Testis (tissue), 3 donors: ENCODE results near the gene MAP7D1. TPM values are rescaled to one million over a fixed set of nuclear protein-coding genes. Genes with fewer than 3 reads are reported as not detected.
A peak's percentile ranks its signal among the peaks of the same experiment; 100 is the strongest.

Experiments
- DNase-seq: peaks from one replicate; pipeline ENCODE4 v3.0.0-alpha.2; 2019
- H3K27ac ChIP-seq, 2 donors: fragments of 200-600 bp; sonication (generic); one replicate each; pipeline ENCODE4 v1.5.1; 2019
- H3K27me3 ChIP-seq: fragments of 200-600 bp; sonication (generic); one replicate; pipeline ENCODE4 v1.5.1; 2019
- H3K36me3 ChIP-seq: fragments of 200-600 bp; sonication (generic); one replicate; pipeline ENCODE4 v1.5.1; 2017; ENCODE audit warnings: low read depth; ENCODE audit errors: missing control alignments
- H3K4me1 ChIP-seq: fragments of 200-600 bp; sonication (generic); one replicate; pipeline ENCODE4 v1.5.1; 2019
- H3K4me3 ChIP-seq, 2 donors: fragments of 200-600 bp; sonication (generic); one replicate each; pipeline ENCODE4 v1.5.1; 2017 to 2019
- H3K9me3 ChIP-seq: fragments of 200-600 bp; sonication (generic); one replicate; pipeline ENCODE4 v1.5.1; 2017
- POLR2A ChIP-seq: fragments of 450-650 bp; IDR thresholded peaks from one replicate; pipeline ENCODE4 v1.6.1; 2017; ENCODE audit warnings: antibody characterized with exemption, mild to moderate bottlenecking, moderate library complexity
- WGBS, 2 donors: methylation state at CpG; one replicate each; pipeline ENCODE4 v1.1.5; 2018; 5-methylcytosine and 5-hydroxymethylcytosine counted together
- intact Hi-C: fragments of 100-400 bp; cut with DNase I; formaldehyde crosslinking; loops from one replicate; pipeline ENCODE4 v1.15.1; 2023; ENCODE audit warnings: low total_unique reads
- polyA plus RNA-seq: library from polyadenylated mRNA; stranded (reverse); fragments of 350-450 nt; fragmentation: Illumina TruSeq; extraction: RNeasy Lipid Tissue Mini Kit (QIAGEN cat#74804); gene quantifications from one replicate; pipeline ENCODE4 v1.2.3, GENCODE V29; 2014; ENCODE audit warnings: low read depth, low replicate concordance; ENCODE audit not compliant: insufficient read depth
- total RNA-seq, 2 donors: library from RNA; depleted of rRNA; stranded (reverse); fragments of >200 nt; gene quantifications; one replicate each; pipeline ENCODE4 v1.2.3, GENCODE V29; 2016
- TF ChIP-seq, protein P1 (sequence below), 3 experiments: fragments of 450-650 bp in 2 of 3; fragments of 200-600 bp in 1 of 3; sonication (generic) in 1 of 3; IDR thresholded peaks; one replicate each; pipeline ENCODE4 v1.5.1; 2016 to 2019; ENCODE audit warnings: antibody characterized with exemption in 3 of 3, mild to moderate bottlenecking in 2 of 3, moderate library complexity in 1 of 3

Gene MAP7D1
- total and polyA plus RNA-seq, 3 donors from 2014 or later: 45.4 to 59.6 (median 50.2) TPM

DNA sequence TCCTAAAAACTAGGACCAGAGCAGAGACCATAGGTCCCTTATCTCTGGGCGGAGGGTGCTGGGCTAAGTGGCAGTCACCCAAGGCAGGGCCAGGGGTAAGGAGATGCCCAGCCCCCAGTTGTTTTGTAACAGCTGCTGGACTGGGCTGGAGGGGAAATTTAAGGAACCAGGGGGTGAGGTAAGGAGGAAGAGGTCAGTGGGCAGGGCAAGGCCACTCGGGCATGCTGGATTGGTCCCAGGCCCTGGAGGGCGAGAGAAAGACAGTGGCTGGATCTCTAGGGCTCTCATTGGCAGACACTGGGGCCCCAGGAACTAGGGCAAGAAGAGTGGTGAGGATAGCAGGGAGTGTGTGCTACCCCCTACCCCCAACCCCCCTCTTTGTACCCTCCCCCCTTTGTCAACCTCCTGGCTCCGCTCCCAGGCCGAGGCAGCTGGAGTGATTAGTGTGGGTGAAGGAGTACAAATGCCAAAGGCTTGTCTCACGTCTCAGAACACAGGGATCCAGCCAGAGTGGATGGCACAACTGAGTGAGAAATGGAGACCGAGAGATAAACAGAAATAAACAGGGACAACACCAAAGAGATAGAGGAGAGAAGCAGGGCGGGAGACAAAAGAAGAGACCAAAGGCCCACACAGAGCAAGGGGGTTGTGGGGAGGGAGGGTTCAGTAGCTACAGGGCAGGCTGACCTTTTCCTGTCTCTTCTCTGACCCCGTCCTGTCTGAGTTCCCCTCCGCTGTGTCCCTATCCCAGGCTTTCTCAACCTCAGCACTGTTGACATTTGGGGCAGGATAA lies 47.8 kb downstream of the MAP7D1 start:
- H3K9me3 ChIP-seq: no peaks in the 10 kb centered on the region
- DNase-seq: peak; percentile 46
- H3K4me3 ChIP-seq: no peak overlapping the region

DNA sequence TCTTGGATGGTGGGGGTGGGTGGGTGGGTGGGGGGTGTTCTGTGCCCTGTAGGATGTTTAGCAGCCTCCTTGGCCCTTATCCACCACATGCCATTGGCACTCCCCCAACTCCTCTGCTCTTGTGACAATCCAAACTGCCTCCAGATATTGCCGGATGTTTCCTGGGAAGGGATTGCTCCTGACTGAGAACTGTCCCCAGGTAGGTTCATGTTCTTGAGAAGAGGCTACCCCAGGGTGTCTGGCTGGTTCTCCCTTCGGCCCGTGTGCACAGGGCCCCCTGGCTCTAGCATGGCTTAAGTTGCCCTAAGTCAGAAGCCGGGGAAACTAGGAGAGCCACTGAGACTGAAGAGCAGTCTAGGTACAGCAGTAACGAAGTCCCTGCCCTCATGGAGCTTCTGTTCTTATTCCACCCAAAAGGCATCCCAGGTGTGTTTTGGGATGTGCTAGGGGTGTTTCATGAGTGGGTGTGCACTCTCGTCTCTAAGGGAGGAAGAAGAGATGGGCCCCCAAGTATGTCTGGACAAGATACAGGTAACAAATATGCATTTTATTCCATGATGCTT lies 48.5 kb downstream of the MAP7D1 start:
- TF ChIP-seq, protein P1, sequence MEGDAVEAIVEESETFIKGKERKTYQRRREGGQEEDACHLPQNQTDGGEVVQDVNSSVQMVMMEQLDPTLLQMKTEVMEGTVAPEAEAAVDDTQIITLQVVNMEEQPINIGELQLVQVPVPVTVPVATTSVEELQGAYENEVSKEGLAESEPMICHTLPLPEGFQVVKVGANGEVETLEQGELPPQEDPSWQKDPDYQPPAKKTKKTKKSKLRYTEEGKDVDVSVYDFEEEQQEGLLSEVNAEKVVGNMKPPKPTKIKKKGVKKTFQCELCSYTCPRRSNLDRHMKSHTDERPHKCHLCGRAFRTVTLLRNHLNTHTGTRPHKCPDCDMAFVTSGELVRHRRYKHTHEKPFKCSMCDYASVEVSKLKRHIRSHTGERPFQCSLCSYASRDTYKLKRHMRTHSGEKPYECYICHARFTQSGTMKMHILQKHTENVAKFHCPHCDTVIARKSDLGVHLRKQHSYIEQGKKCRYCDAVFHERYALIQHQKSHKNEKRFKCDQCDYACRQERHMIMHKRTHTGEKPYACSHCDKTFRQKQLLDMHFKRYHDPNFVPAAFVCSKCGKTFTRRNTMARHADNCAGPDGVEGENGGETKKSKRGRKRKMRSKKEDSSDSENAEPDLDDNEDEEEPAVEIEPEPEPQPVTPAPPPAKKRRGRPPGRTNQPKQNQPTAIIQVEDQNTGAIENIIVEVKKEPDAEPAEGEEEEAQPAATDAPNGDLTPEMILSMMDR (IDR thresholded peaks at IDR 0.05): no peak
- TF ChIP-seq POLR2A: no peak
- DNase-seq: peak; percentile 38
- intact Hi-C loops: no loop called here
- Histone ChIP-seq H3K4me3 (no peak overlapping the region), H3K9me3 (no peaks in the 10 kb centered on the region), H3K27me3 (no peaks in the 10 kb centered on the region), H3K27ac (peak overlapping the region in 1 of 2 donors; percentile 71), H3K4me1 (peaks cover 10% of the 10 kb centered on the region), H3K36me3 (no peaks in the 10 kb centered on the region)
- WGBS, 2 donors: 75 to 80% methylated on average over 5 to 6 of the region's 6 CpGs

More for the DNA sequence above, 47.8 kb downstream of the MAP7D1 start:
- Histone ChIP-seq H3K4me1 (peaks cover 10% of the 10 kb centered on the region), H3K36me3 (no peaks in the 10 kb centered on the region), H3K27me3 (no peaks in the 10 kb centered on the region), H3K27ac (peak overlapping the region in 1 of 2 donors; percentile 71)
- no peak for TF ChIP-seq POLR2A
- intact Hi-C loops: no loop called here
- WGBS, 2 donors: 40 to 71% methylated on average over 10 of the region's 10 CpGs

DNA sequence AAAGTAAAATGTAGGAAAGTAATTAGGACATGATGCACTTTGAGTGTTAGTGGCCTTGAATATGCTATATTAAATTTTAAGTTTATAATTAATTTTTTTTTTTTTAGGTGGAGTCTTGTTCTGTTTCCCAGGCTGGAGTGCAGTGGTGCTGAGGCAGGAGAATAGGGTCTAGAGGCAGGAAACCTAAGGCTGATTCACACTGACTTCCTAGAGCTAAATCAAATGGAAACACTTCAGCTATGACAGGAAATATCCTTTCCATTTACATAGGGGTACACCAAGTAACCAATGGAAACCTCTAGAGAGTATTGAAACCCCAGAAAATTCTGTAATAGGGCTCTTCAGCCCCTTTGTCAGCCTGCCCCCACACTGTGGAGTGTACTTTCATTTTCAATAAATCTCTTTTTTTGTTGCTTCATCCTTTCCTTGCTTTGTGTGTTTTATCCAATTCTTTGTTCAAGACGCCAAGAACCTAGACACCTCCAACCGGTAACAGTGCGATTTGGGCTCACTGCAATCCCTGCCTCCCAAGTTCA lies 50.4 kb downstream of the MAP7D1 start:
- no peaks in the 10 kb centered on the region for H3K9me3 ChIP-seq
- H3K36me3 ChIP-seq: no peaks in the 10 kb centered on the region
- no peak for DNase-seq
- TF ChIP-seq, protein P1 (IDR thresholded peaks at IDR 0.05): no peak
- no peak for TF ChIP-seq POLR2A
- 89 to 96% methylated on average over 3 of the region's 3 CpGs for WGBS, 2 donors
- intact Hi-C loops: no loop called here
- H3K4me1 ChIP-seq: peaks cover 3% of the 10 kb centered on the region
- no peaks in the 10 kb centered on the region for H3K27me3 ChIP-seq
- no peak overlapping the region for H3K4me3 ChIP-seq
- H3K27ac ChIP-seq: no peak overlapping the region

DNA sequence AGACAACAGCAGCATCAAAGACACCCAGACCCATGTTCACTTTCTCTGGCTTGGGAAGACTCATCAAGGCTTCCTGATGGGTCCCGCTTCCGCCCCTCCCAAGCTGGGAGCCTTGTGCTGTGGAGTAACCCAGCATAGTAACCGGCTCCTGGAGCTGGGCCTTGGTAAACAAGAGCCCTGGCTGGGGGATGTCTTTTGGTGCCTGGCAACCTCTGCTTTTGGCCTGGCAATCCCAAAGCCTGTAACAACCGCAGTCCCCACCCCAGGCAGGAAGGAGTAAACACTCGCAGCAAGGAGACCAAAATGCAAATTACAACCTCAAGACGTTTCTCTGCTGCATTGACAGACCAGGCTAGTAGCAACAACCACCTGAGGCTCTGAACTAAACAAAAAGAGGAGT lies 51.4 kb downstream of the MAP7D1 start:
- H3K27ac ChIP-seq: no peak overlapping the region
- peaks cover 3% of the 10 kb centered on the region for H3K4me1 ChIP-seq
- 55 to 67% methylated on average over 6 of the region's 6 CpGs for WGBS, 2 donors
- H3K27me3 ChIP-seq: no peaks in the 10 kb centered on the region
- intact Hi-C loops: no loop called here
- peak; percentile 21 for DNase-seq
- H3K9me3 ChIP-seq: no peaks in the 10 kb centered on the region
- no peaks in the 10 kb centered on the region for H3K36me3 ChIP-seq
- TF ChIP-seq, protein P1 (IDR thresholded peaks at IDR 0.05): no peak
- no peak for TF ChIP-seq POLR2A
- H3K4me3 ChIP-seq: no peak overlapping the region

DNA sequence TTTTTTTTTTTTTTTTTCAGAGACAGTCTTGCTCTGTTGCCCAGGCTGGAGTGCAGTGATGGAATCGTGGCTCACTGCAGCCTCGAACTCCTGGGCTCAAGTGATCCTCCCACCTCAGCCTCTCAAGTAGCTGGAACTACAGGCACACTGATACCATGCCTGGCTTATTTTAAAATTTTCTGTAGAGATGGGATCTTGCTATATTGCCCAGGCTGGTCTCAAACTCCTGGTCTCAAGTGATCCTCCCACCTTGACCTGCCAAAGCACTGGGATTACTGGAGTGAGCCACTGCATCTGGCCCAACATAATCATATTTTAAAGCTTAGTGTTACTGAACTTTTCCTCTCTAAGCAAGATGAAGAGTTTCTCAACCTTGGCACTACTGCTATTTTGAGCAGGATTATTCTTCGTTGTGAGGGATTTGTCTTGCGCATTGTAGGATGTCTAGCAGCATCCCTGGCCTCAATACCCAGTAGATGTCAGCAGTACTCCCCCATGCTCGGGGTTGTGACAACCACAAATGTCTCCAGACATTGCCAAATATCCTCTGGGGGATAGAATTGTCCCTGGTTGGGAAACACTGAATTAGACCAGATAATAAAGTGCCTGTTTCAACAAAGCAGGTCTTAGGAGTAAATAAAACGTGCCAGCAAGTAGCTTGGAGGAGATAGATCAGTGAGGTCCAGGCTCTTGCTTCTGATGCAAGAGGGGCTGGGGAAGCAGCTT lies 53.2 kb downstream of the MAP7D1 start:
- no peak for DNase-seq
- 75% methylated on average over 6 of the region's 6 CpGs for WGBS, 2 donors
- Histone ChIP-seq H3K27me3 (no peaks in the 10 kb centered on the region), H3K27ac (no peak overlapping the region), H3K4me1 (no peaks in the 10 kb centered on the region), H3K36me3 (no peaks in the 10 kb centered on the region), H3K4me3 (no peak overlapping the region), H3K9me3 (no peaks in the 10 kb centered on the region)
- TF ChIP-seq, protein P1 (IDR thresholded peaks at IDR 0.05): no peak
- TF ChIP-seq POLR2A: no peak
- intact Hi-C loops: no loop called here
